COLO668 (cell line): Measurements from ENCODE around the gene SLK.

Experiments
- DNase-seq: peaks from one replicate; lab custom pipeline; 2025; ENCODE audit not compliant: unreplicated experiment; lab: John Stamatoyannopoulos, UW

Gene SLK

DNA sequence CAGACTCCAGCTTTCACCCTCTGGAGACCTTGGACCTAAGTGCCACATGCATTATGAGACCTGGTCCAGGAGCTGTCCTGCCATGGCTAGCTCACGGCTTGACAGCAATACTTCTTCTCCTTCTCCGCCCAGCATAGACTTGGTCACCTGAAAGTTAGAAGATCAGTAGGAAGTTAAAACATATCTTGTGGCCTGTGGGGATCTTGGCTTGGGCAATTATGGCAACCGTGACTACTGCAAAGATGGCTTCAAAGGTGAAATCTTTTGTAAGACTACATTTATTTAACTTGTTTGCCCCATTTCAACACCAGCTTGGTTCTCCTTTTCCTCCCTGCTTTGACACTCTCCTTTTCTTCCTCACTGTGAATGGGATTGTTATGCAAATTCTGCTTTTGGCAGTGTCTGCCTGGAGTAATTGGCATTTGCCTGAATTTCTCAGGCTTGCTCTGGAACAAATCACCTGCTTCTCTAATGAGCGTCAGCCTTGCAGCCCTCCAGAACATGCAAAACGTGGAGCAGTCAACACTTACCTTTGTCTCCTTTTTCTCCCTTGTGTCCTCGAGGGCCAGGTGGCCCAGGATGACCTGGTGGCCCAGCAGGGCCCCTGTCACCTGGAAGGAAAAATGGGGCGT lies 65.3 kb downstream of the SLK start:
- DNase-seq = no peak

DNA sequence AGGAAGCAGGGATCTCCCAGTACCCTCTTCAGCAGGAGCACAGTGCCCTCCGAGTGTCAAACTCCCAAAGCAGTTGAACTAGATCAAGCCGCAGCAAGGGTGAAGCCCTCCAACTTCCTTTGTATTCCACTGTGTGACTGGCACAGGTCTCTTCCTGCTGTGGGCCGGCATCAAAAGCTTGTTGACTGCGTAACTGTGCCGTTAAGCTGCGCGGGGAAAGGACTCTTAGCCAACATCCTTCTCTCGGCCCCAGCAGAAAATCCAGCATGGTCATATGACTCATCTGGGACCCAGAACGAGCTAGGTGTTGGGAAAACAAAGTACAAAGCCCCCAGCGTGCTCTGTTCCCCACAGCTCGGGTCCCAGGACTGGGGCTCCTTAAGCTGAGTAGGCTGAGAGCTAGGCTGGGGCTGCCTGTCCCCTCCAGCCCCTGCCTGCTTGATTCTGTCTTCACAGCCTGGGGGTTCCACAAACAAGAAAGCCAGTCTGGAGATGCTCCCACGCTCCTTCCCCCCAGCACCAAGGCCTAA lies 66.5 kb downstream of the SLK start:
- DNase-seq = no peak

DNA sequence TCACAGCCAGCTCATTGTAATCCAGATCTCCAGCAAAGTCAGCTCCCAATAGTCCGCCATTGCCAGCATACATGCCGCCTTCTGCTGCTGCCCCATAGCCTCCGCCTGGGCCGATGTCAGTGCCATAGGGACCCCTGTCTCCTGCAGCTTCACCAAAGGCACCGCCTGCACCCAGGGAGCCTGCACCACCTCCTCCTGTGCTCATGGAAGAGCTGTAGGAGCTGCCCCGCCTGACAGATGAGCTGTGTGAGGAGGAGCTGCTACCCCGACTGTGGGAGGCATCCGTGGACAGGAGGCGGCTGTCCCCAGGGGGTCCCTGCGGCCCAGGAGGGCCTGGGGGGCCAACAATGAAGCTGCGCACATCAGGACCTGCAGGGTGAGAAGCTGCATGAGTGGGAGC lies 67.0 kb downstream of the SLK start:
- no peak for DNase-seq

DNA sequence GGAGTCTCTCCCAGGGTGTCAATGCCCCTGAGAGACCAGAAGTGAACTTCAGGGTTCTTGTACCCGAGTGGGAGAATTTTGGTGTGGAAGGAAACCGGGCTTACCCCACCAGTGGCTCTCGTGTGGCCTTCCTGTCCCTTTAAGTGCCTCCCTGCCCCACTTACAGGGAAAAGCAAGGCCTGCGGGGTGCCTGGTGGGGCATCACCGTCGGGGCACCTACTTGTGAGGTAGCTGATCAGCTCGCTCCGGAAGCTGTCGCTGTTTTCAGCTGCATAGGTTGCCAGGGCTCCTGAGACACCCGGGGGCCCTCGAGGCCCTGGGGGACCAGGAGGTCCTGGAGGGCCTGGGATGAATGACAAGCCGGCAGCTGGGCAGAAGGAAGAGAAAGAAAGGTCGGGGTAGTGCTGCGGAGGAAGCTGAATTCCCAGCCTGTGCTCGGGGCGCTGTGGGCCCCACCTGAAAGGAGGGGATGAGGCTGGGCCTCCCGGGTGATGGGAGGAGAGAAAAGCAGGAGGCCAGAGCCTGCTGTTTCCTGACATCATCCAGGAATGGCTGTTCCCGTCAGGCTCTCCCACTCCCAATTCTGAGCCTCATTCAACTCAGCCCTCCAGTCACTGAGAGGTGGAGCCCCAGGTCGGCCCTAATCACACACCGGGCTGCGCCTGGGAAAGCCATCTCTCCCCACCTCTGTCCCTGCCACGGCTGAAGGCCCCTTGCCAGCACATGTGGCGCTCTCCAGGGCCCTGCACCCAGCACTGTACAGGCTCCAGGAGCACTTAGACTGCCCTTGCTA lies 67.7 kb downstream of the SLK start:
- no peak for DNase-seq

DNA sequence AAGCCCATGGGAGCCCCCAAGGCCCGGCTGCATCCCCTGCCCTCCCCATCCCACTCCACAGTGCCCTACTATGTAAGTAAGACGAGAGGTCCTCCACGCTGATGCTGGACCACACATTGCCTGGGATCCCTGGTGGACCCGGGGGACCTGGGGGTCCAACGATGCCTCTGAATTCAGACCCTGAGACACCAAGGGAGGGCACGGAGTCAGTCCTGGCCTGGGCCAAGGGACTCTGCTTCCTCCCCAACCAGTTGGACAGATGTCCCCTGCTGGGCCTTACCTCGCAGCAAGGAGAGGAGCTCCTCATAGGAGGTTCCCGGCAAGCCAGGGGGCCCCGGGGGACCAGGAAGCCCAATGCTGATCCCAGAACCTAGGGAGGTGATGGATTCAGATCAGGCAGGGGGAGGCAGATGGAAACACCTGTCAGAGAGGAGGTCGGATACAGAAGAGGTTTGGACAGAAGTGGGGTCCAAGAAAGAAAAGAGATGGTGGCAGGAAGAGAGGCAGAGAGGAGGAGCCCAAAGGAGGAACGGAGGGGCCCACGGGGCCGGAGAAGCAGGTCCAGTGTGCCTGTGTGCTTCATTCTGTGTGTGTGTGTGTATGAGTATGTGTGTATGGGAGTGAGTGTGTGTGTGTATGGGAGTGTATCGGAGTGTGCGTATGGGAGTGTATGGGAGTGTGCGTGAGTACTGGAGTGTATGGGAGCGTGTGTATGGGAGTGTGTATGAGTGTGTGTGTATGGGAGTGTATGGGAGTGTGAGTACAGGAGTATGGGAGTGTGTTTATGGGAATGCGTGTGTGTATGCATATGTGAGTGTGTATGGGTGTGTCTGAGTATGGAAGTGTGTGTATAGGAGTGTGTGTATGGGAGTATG lies 68.5 kb downstream of the SLK start:
- no peak for DNase-seq

- no peak for DNase-seq
These were observed 69.1 kb downstream of the SLK start for GRCh38 chr10:104036069-104036384.

GRCh38 chr10:104036518-104037260 lies 69.7 kb downstream of the SLK start:
- DNase-seq = no peak

- DNase-seq = no peak
These were observed 70.5 kb downstream of the SLK start for GRCh38 chr10:104037261-104037951.

DNA sequence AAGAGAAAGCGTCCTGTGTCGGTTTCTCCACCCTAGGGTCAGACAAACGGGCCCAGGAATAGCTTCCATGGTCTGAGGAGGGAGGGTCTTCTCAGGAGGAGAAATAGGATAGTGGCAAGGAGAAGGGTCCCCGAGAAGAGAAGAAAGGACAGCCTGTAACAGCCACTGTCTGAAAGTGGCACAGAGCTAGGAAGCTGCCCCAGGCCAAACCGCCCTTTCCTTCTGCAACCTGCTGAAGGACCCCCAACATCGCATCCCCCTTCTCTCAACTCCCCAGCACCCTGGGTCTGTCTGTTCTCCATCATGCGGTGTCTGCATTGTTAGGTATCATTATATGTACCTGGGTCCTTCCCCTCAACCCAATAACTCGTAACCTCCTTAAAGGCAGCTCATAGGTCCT lies 71.6 kb downstream of the SLK start:
- DNase-seq = no peak

DNA sequence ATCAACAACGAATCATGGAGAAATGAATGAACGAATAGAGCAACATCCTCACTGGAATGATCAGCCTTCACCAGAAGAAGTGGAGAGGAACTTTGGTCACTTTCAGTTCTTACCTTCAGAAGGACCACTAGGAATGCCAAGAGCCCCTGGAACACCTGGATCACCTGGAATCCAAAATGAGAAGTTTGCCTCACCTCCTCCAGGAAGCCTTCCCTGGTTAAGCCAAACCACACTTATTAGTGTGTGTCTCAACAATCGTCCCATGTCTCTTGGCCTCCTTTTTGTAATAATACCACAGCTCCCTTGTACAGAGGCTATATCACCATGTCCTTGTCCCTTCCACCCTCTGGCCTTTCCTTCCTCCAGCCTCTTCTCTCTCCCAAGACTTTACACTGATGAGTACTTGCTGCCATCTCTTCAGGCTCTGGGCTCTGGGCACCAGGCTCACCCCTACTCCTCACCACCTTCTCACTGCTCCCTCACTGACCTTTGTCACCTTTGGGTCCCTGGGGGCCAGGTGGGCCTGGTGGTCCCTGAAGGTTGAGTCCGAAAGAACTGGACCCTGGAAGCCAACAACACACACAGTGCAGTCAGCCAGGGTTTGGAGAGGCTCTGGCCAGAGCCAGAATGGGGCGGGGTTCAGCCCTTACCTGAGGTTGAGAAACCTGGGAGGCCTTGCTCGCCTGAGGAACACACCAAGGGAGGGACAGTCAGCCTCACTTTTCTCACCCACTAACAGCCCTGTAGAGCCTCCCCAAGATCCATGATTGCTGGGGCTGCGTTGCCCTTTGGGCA lies 72.2 kb downstream of the SLK start:
- no peak for DNase-seq

- DNase-seq = no peak
These were observed 73.4 kb downstream of the SLK start for GRCh38 chr10:104040382-104040781.

DNA sequence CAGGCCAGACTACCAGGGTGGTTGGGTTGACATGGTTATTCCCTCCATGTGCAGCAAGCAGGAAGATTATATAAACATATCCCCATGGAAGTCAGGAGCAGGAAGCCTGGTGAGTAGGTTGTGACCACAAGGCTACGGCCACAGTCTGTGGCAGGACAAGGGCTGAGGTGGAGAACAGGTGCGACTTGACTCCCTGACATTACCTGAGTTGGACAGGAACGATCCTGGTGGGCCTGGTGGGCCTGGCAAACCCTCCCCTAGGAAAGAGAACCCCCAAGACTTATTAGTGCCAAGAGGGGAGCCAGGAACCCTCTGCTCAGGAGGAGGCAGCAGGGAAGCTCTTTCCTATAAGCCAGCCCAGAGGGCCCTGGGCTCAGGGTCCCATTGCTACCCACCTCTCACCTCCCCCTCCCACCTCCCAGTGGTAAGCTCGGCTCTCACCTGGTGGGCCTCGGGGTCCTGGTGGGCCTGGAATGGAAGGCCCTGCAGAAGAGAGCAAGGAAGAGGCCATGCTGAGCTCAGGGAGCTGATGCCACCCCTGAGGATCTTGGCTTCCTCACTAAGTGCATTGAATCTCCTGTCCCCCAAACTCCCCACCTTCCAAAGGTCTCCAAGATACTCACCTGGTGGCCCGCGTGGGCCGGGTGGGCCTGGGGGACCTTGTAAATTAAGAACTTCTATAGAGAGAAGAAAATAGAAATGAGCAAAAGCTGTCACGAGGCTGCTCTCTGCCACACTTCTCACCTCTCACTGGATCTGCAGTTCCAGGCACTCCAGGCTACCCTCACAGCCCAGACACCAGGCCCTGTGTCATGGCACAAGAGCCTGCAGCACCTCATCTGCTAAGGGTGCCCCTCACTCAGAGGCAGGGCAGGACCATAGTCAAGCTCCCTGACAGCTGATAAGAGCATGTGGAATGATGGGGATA lies 74.2 kb downstream of the SLK start:
- DNase-seq = no peak

DNA sequence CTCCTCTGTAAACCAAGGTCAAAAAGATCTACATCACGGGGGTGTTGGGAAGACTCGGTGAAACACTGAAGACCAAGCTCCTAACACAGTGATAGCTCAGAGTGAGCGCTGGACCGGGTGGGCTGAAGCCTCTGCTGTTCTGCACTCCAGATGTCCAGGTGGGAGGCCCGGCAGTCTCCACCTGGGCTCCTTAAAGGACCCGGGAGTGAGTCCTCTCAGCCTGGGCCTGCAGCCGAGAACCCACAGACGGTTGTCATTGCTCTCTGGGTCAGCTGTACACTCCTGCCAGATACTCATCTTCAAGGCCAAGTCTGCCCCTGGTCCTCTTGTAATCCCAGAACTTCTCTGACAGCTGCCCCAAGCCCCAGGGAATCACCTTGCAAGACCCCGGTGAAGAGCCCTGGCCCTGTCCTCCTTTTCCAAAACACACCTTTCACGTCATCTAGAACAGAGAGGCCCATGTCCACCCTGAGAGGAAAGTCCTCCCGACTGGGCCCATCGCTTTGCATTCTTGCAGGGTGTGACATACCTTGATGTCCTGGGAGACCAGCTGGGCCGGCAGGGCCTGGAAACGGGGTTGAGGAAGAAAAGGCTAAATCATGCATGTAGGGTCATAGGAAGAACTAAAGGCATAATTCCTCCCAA lies 75.1 kb downstream of the SLK start:
- no peak for DNase-seq

- DNase-seq = no peak
These were observed 76.4 kb downstream of the SLK start for GRCh38 chr10:104043185-104043830.

DNA sequence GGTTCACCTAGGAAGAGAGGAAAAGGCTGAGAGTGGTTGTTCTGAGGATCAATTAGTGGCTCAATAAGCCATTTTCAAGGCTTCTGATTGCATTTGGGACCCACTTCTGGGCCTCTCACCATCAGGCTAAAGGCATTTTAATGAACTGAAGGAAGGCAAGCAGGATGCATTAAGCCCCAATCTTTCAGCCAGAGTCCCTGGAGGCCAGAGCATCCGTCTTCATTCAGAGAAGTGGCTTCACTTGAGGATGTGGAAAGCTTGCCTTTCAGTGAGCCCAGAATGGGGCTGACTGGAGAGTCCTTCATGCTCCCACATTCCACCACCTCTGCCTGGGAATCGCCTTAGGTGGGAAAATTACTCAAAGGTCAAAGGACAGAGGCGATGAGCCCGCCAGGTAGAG lies 76.9 kb downstream of the SLK start:
- DNase-seq = no peak

GRCh38 chr10:104045151-104046089 lies 78.5 kb downstream of the SLK start:
- peak; percentile 36 for DNase-seq
